ENCODE measurements around the gene HSD3B7. TPM values are rescaled to one million over a fixed set of nuclear protein-coding genes. Genes with fewer than 3 reads are reported as not detected.
"Not testable (repeated sequence)": the region's sequence is repeated elsewhere in the genome, so short reads cannot be mapped to it uniquely, and the experiment has no call there.

Gene HSD3B7
- 10 to 100 TPM; 12.4 to 29.8 (median 19.0) TPM for total RNA-seq

DNA sequence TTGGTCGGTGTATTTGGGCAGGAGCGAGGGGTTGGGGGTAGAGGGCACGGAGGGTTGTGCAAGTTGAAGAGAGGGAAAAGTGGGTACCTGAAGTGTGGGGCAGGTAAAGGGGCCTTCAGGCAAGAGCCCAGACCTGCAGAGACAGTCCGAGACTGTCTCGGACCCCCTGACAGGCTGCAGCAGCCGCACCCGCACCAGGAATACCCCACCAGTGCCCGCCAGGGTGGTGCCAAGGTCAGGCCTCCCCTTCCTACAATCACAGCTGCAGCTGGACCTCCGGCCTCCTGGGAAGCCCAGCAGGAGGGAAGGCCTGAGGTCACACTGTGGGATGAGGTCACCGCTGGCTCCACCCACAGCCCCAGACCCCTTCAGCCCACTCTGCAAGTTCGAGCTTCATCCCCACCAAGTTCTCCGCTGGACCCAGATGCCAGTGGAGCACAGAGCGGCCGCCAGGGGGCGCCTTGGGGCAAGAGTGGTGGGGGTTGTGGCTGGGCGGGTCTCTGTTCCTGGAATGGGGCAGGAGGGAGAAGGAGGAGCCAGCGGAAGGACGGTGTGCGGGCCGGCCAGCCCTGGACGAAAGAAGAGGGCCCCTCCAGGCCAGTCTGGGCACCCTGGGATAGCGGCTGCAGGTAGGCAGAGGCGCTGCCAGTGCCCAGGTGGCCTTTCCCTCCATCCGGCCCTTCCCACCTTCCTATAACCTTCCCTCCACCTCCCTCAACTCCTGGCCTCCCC, at the start of gene HSD3B7:
TSS of gene HSD3B7 (plus strand) at position 539 of the 732 bp plus-strand sequence. CDS start 452 bp downstream, outside the sequence.
- H3K4me3 ChIP-seq (ENCODE audit: low read depth, poor library complexity, severe bottlenecking), result peak within 1 kb of the TSS; percentile 27
- intact Hi-C loops (cut with DNase I; ENCODE audit: low total_unique reads), result loop anchor here (5.0 to 10.0 kb wide), 4 partner anchors 107 to 887 kb away; partner anchors contain the start of genes VKORC1, ZNF267 and ZNF843
- no peak for TF ChIP-seq POLR2A (IDR thresholded peaks at IDR 0.05)
- TF ChIP-seq, protein P1, sequence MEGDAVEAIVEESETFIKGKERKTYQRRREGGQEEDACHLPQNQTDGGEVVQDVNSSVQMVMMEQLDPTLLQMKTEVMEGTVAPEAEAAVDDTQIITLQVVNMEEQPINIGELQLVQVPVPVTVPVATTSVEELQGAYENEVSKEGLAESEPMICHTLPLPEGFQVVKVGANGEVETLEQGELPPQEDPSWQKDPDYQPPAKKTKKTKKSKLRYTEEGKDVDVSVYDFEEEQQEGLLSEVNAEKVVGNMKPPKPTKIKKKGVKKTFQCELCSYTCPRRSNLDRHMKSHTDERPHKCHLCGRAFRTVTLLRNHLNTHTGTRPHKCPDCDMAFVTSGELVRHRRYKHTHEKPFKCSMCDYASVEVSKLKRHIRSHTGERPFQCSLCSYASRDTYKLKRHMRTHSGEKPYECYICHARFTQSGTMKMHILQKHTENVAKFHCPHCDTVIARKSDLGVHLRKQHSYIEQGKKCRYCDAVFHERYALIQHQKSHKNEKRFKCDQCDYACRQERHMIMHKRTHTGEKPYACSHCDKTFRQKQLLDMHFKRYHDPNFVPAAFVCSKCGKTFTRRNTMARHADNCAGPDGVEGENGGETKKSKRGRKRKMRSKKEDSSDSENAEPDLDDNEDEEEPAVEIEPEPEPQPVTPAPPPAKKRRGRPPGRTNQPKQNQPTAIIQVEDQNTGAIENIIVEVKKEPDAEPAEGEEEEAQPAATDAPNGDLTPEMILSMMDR (IDR thresholded peaks at IDR 0.05), result peak in 1 of 3 donors; percentile 74
- WGBS, 2 donors, result 18 to 25% methylated on average over 24 of the region's 24 CpGs
- DNase-seq (ENCODE audit: low spot score in 2 of 2), result peak; percentile 87 to 98

GRCh38 chr16:30937692-30938091, 47.3 kb upstream of the HSD3B7 start:
- 44 to 47% methylated on average over 5 of the region's 5 CpGs for WGBS, 2 donors
- H3K4me3 ChIP-seq (ENCODE audit: low read depth, poor library complexity, severe bottlenecking), result no peak overlapping the region
- TF ChIP-seq, protein P1 (IDR thresholded peaks at IDR 0.05), result no peak
- no peak for TF ChIP-seq POLR2A (IDR thresholded peaks at IDR 0.05)
- DNase-seq (ENCODE audit: low spot score in 2 of 2), result peak in 1 of 2 donors; percentile 82
- intact Hi-C loops (cut with DNase I; ENCODE audit: low total_unique reads), result no loop called here

DNA sequence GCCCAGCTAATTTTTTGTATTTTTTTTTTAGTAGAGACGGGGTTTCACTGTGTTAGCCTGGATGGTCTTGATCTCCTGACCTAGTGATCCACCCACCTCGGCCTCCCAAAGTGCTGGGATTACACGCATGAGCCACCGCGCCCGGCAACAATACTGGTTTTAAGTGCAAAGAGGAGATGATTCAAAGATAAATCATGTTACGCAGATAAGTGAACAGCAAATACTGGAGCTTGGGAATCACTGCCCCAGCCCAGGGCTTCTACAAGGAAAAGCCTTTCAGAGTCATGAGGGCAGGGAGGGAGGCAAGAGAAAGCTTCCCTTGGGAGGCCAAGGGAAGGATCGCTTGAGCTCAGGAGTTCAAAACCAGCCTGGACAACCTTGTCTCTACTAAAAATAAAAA, 45.4 kb upstream of the HSD3B7 start:
- DNase-seq (ENCODE audit: low spot score in 2 of 2); intact Hi-C loops (cut with DNase I; ENCODE audit: low total_unique reads); H3K4me3 ChIP-seq (ENCODE audit: low read depth, poor library complexity, severe bottlenecking): not testable (repeated sequence)
- 91 to 92% methylated on average over 8 of the region's 8 CpGs for WGBS, 2 donors

GRCh38 chr16:30941600-30942425, 43.2 kb upstream of the HSD3B7 start:
- TF ChIP-seq, protein P1 (IDR thresholded peaks at IDR 0.05), result peak in 1 of 3 donors; percentile 50
- no peak for TF ChIP-seq POLR2A (IDR thresholded peaks at IDR 0.05)
- DNase-seq (ENCODE audit: low spot score in 2 of 2), result peak in 1 of 2 donors; percentile 94
- H3K4me3 ChIP-seq (ENCODE audit: low read depth, poor library complexity, severe bottlenecking), result no peak overlapping the region
- WGBS, 2 donors, result 20 to 46% methylated on average over 5 to 14 of the region's 15 CpGs
- intact Hi-C loops (cut with DNase I; ENCODE audit: low total_unique reads), result no loop called here

DNA sequence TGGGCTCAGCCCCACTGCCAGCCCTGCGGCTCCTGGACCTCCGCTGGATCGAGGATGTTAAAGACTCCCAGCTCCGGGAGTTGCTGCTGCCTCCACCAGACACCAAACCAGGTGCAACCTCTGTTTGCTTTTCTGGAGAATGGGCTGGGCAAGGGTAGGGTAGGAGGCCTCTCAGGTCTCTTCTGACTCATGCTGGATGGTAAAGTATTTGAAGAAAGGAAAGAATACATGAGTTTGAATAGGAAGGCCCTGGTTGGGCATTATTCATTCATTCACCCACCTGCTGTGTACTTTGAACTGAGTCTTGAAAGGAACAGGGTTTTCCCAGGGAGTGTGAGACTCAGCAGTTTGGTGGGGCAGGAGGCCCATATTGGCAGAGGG, 42.6 kb upstream of the HSD3B7 start:
- no peak for DNase-seq (ENCODE audit: low spot score in 2 of 2)
- TF ChIP-seq, protein P1 (IDR thresholded peaks at IDR 0.05), result no peak
- no peak for TF ChIP-seq POLR2A (IDR thresholded peaks at IDR 0.05)
- no peak overlapping the region for H3K4me3 ChIP-seq (ENCODE audit: low read depth, poor library complexity, severe bottlenecking)
- 81 to 85% methylated on average over 4 of the region's 4 CpGs for WGBS, 2 donors
- intact Hi-C loops (cut with DNase I; ENCODE audit: low total_unique reads), result no loop called here

GRCh38 chr16:30944352-30944751, 40.7 kb upstream of the HSD3B7 start:
- intact Hi-C loops (cut with DNase I; ENCODE audit: low total_unique reads), result no loop called here
- DNase-seq (ENCODE audit: low spot score in 2 of 2), result no peak
- TF ChIP-seq, protein P1 (IDR thresholded peaks at IDR 0.05), result no peak
- TF ChIP-seq POLR2A (IDR thresholded peaks at IDR 0.05), result no peak
- no peak overlapping the region for H3K4me3 ChIP-seq (ENCODE audit: low read depth, poor library complexity, severe bottlenecking)
